ENCODE measurements around the gene AKR1B15.

AKR1B15 gene

GRCh38 chr7:134546955-134547354 lies 2.0 kb upstream of the AKR1B15 start:
- no peak for TF ChIP-seq CTCF (IDR thresholded peaks at IDR 0.05; ENCODE audit: control extremely low read depth, extremely low read depth, low read depth, missing control alignments)
- CTCF ChIA-PET: interaction anchor here (1.0 to 4.9 kb wide), 15 partner anchors 10 to 181 kb away, joined by 3 to 40 read pairs (median 5); no protein-coding TSS in a partner anchor
- DNase-seq (ENCODE audit: extremely low spot score): no peak
- POLR2A ChIA-PET: no interaction called here

GRCh38 chr7:134547397-134548054 lies 1.4 kb upstream of the AKR1B15 start:
- TF ChIP-seq CTCF (IDR thresholded peaks at IDR 0.05; ENCODE audit: control extremely low read depth, extremely low read depth, low read depth, missing control alignments): peak; percentile 78
- CTCF ChIA-PET: interaction anchor here (0.6 to 4.9 kb wide), 25 partner anchors 10 to 1114 kb away, joined by 3 to 40 read pairs (median 4); no protein-coding TSS in a partner anchor
- POLR2A ChIA-PET: no interaction called here
- DNase-seq (ENCODE audit: extremely low spot score): peak; percentile 58

- POLR2A ChIA-PET: interaction anchor here (1.0 kb wide), 1 partner anchor 98 kb away, joined by 3 read pairs; no protein-coding TSS in a partner anchor
- TF ChIP-seq CTCF (IDR thresholded peaks at IDR 0.05; ENCODE audit: control extremely low read depth, extremely low read depth, low read depth, missing control alignments): no peak
- CTCF ChIA-PET: interaction anchor here (1.3 to 4.9 kb wide), 8 partner anchors 8 to 120 kb away, joined by 3 to 40 read pairs (median 10); no protein-coding TSS in a partner anchor
These were observed 456 bp downstream of the AKR1B15 start for GRCh38 chr7:134549366-134549765.

GRCh38 chr7:134552105-134552504 lies 3.2 kb downstream of the AKR1B15 start:
- ChIA-PET POLR2A (no interaction called here), CTCF (interaction anchor here (0.9 to 1.9 kb wide), 3 partner anchors 9 to 124 kb away, joined by 3 to 5 read pairs (median 5); partner anchors contain the start of gene AKR1B1)
- TF ChIP-seq CTCF (IDR thresholded peaks at IDR 0.05; ENCODE audit: control extremely low read depth, extremely low read depth, low read depth, missing control alignments): no peak
- no peak for DNase-seq (ENCODE audit: extremely low spot score)

More at GRCh38 chr7:134549366-134549765, 456 bp downstream of the AKR1B15 start:
- DNase-seq (ENCODE audit: extremely low spot score): no peak

- ChIA-PET CTCF (interaction anchor here (0.7 to 1.5 kb wide), 8 partner anchors 10 to 124 kb away, joined by 3 to 6 read pairs (median 3); no protein-coding TSS in a partner anchor), POLR2A (no interaction called here)
- no peak for DNase-seq (ENCODE audit: extremely low spot score)
- TF ChIP-seq CTCF (IDR thresholded peaks at IDR 0.05; ENCODE audit: control extremely low read depth, extremely low read depth, low read depth, missing control alignments): peak; percentile 54
These were observed 5.1 kb downstream of the AKR1B15 start for GRCh38 chr7:134553976-134554375.

- POLR2A ChIA-PET: no interaction called here
- CTCF ChIA-PET: interaction anchor here (0.7 to 1.5 kb wide), 9 partner anchors 9 to 124 kb away, joined by 3 to 6 read pairs (median 3); no protein-coding TSS in a partner anchor
- no peak for TF ChIP-seq CTCF (IDR thresholded peaks at IDR 0.05; ENCODE audit: control extremely low read depth, extremely low read depth, low read depth, missing control alignments)
- no peak for DNase-seq (ENCODE audit: extremely low spot score)
These were observed 5.6 kb downstream of the AKR1B15 start for GRCh38 chr7:134554417-134554966.

Measured in GM10248 (cell line).